H1 (cell line): Measurements from ENCODE around the gene DCAF8L2. TPM values are rescaled to one million over a fixed set of nuclear protein-coding genes. Genes with fewer than 3 reads are reported as not detected.

Experiments
- JUN ChIP-seq: IDR thresholded peaks from 2 replicates; pipeline ENCODE4 v1.6.1; 2011; ENCODE audit warnings: low read depth, mild to moderate bottlenecking, improper control_type of control experiment, low read length
- KDM5A ChIP-seq: fragments of 200-600 bp; IDR thresholded peaks from 2 replicates; pipeline ENCODE4 v1.7.1; 2012; ENCODE audit warnings: mild to moderate bottlenecking, low read length, inconsistent platforms, mixed read lengths
- RXRA ChIP-seq: IDR thresholded peaks from 2 replicates; pipeline ENCODE4 v1.6.1; 2011; ENCODE audit warnings: low read depth, mild to moderate bottlenecking, low read length, moderate library complexity; ENCODE audit not compliant: insufficient read depth
- SP1 ChIP-seq: IDR thresholded peaks from 2 replicates; pipeline ENCODE4 v1.6.1; 2011; ENCODE audit warnings: low read depth, low read length
- TBP ChIP-seq: IDR thresholded peaks from 2 replicates; pipeline ENCODE4 v1.6.1; 2011; ENCODE audit warnings: low read depth, low read length, improper control_type of control experiment
- polyA plus RNA-seq, 7 experiments: library from polyadenylated mRNA; depleted of rRNA in 3 of 7; stranded (reverse) in 5 of 7; unstranded in 2 of 7; fragments of >200 nt in 5 of 7; fragments of 200-250 nt in 2 of 7; gene quantifications; 1 replicate in 5 of 7; 2 replicates in 1 of 7; 4 replicates in 1 of 7; pipeline versions ENCODE4 v1.2.1 to v1.2.3, GENCODE V29; 2011 to 2013; ENCODE audit warnings: missing spikeins in 2 of 7, mixed read lengths in 2 of 7
- total RNA-seq: library from RNA; stranded (reverse); fragmentation: NEBNext Ultra II Directional; extraction: Animal tissue kit (Norgen Biotek cat#: 25700); gene quantifications from 2 replicates; pipeline ENCODE4 v1.2.1, GENCODE V29; 2021
- TF ChIP-seq, protein P1 (sequence below): IDR thresholded peaks from 2 replicates; pipeline ENCODE4 v1.6.1; 2012; ENCODE audit warnings: low read length, inconsistent platforms

Gene DCAF8L2
- total and polyA plus RNA-seq, 2 of the 8 experiments (the other 6 are each of a cell fraction or from before 2014, with no cell fraction given): not detected

DNA sequence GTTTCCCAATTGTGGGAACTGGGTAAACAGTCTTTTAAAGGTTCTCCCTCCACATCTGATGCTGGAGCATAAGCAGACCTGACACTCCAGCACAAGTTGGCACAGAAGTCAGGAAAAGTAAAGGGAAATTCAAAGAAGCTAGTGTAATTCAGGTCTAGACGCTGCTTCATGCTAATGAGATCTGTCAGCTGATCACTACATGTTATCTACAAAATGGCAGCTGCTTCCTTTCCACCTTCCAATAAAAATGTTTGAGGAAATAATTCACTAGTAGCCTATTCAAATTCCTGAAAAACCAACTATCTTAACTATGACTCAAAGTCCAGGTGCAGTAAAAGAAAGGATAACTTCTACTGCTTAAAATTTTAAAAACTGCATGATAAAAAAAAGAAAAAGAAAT is 29.3 kb downstream of the DCAF8L2 start (continued):
- TF ChIP-seq, protein P1, sequence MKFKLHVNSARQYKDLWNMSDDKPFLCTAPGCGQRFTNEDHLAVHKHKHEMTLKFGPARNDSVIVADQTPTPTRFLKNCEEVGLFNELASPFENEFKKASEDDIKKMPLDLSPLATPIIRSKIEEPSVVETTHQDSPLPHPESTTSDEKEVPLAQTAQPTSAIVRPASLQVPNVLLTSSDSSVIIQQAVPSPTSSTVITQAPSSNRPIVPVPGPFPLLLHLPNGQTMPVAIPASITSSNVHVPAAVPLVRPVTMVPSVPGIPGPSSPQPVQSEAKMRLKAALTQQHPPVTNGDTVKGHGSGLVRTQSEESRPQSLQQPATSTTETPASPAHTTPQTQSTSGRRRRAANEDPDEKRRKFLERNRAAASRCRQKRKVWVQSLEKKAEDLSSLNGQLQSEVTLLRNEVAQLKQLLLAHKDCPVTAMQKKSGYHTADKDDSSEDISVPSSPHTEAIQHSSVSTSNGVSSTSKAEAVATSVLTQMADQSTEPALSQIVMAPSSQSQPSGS: no peak
- TF ChIP-seq TBP (no peak), KDM5A (no peak), RXRA (no peak), JUN (no peak), SP1 (no peak)
- TF ChIP-seq, all 59 proteins: peak for 0
